ENCODE results near the gene DNAJB6.

DNAJB6 gene

GRCh38 chr7:157428554-157428945 is 91.7 kb downstream of the DNAJB6 start:
- no peak for DNase-seq (ENCODE audit: low spot score)

GRCh38 chr7:157429001-157429679 is 92.3 kb downstream of the DNAJB6 start:
- no peak for DNase-seq (ENCODE audit: low spot score)

GRCh38 chr7:157429680-157430224 is 92.9 kb downstream of the DNAJB6 start:
- no peak for DNase-seq (ENCODE audit: low spot score)

- no peak for DNase-seq (ENCODE audit: low spot score)
Measured at GRCh38 chr7:157430721-157431120, 93.9 kb downstream of the DNAJB6 start.

GRCh38 chr7:157431173-157431950 is 94.6 kb downstream of the DNAJB6 start:
- DNase-seq (ENCODE audit: low spot score): no peak

GRCh38 chr7:157431951-157432540 is 95.2 kb downstream of the DNAJB6 start:
- no peak for DNase-seq (ENCODE audit: low spot score)

GRCh38 chr7:157432541-157432956 is 95.7 kb downstream of the DNAJB6 start:
- peak; percentile 64 for DNase-seq (ENCODE audit: low spot score)

- peak; percentile 38 for DNase-seq (ENCODE audit: low spot score)
Measured at GRCh38 chr7:157432957-157433576, 96.3 kb downstream of the DNAJB6 start.

- no peak for DNase-seq (ENCODE audit: low spot score)
Measured at GRCh38 chr7:157433628-157434027, 96.8 kb downstream of the DNAJB6 start.

GRCh38 chr7:157434231-157434630 is 97.4 kb downstream of the DNAJB6 start:
- no peak for DNase-seq (ENCODE audit: low spot score)

GRCh38 chr7:157434701-157435100 is 97.9 kb downstream of the DNAJB6 start:
- DNase-seq (ENCODE audit: low spot score): no peak

- DNase-seq (ENCODE audit: low spot score): no peak
Measured at GRCh38 chr7:157436076-157436475, 99.3 kb downstream of the DNAJB6 start.

GRCh38 chr7:157436763-157437480 is 100.1 kb downstream of the DNAJB6 start:
- no peak for DNase-seq (ENCODE audit: low spot score)

GRCh38 chr7:157437519-157438061 is 100.8 kb downstream of the DNAJB6 start:
- no peak for DNase-seq (ENCODE audit: low spot score)

GRCh38 chr7:157438121-157439025 is 101.6 kb downstream of the DNAJB6 start:
- no peak for DNase-seq (ENCODE audit: low spot score)

- no peak for DNase-seq (ENCODE audit: low spot score)
Measured at GRCh38 chr7:157439149-157439548, 102.3 kb downstream of the DNAJB6 start.

- DNase-seq (ENCODE audit: low spot score): no peak
Measured at GRCh38 chr7:157439761-157440160, 103.0 kb downstream of the DNAJB6 start.

- DNase-seq (ENCODE audit: low spot score): no peak
Measured at GRCh38 chr7:157440346-157441022, 103.7 kb downstream of the DNAJB6 start.

GRCh38 chr7:157441023-157441399 is 104.2 kb downstream of the DNAJB6 start:
- DNase-seq (ENCODE audit: low spot score): no peak

- DNase-seq (ENCODE audit: low spot score): no peak
Measured at GRCh38 chr7:157442456-157442855, 105.7 kb downstream of the DNAJB6 start.

Measured in LoVo (cell line).